GM21825 (cell line): ENCODE results near the gene SUMO3.
A peak's percentile ranks its signal among the peaks of the same experiment; 100 is the strongest.

ENCODE experiments used
- ATAC-seq: cut with Tn5 transposase; IDR thresholded peaks from one replicate; pipeline ENCODE4 v1.9.1; 2021; ENCODE audit warnings: mild to moderate bottlenecking, moderate library complexity; ENCODE audit not compliant: unreplicated experiment

Gene SUMO3

GRCh38 chr21:44831227-44831860 is 13.5 kb upstream of the SUMO3 start:
- ATAC-seq = no peak

DNA sequence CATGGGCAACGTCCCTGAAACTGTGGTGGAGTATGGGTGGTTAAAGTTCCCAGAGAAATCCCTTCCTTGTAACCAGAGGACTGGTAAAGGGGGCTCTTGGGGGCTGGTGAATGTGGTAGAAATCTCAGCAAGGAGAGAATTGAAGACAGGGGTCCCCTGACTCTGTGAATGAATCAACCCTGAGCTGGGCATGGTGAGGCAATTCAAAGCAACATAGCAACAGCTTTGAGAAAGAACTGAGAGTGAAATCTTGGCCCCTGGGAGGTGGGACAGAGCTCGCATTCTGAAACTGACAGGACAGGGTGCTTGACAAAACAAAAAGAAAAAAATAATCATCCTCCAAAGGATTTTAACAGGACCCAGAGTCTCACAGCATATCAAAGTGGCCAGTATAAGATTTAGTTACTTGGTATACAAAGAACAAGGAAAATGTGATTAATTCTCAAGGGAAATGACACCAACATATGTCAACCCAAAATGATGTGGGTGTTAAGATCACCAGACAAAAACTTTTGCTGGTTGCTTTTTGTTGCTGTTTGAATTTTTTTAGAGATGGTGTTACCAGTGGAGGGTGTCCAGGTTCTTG is 11.7 kb upstream of the SUMO3 start:
- no peak for ATAC-seq

- no peak for ATAC-seq
These were observed 10.6 kb upstream of the SUMO3 start for GRCh38 chr21:44828362-44829056.

- no peak for ATAC-seq
These were observed 5.4 kb upstream of the SUMO3 start for GRCh38 chr21:44823179-44823660.

GRCh38 chr21:44822484-44823178 is 4.8 kb upstream of the SUMO3 start:
- ATAC-seq = no peak

DNA sequence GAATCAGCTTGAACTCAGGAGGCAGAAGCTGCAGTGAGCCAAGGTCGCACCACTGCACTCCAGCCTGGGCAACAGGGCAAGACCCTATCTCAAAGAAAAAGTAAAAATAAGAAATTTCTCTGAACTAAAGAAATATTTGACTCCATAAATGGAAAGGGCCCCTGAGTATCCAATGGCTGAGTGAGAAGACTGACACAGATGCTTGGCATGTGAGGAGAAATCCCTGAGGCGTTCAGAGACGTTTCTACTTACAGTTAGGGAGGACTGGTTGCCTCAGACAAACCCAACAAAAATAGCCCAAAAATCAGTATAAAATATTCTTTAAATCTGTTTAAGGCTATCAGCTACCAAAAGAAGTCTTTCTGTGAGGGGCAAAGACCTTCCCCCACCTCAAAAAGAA is 3.0 kb upstream of the SUMO3 start:
- no peak for ATAC-seq

DNA sequence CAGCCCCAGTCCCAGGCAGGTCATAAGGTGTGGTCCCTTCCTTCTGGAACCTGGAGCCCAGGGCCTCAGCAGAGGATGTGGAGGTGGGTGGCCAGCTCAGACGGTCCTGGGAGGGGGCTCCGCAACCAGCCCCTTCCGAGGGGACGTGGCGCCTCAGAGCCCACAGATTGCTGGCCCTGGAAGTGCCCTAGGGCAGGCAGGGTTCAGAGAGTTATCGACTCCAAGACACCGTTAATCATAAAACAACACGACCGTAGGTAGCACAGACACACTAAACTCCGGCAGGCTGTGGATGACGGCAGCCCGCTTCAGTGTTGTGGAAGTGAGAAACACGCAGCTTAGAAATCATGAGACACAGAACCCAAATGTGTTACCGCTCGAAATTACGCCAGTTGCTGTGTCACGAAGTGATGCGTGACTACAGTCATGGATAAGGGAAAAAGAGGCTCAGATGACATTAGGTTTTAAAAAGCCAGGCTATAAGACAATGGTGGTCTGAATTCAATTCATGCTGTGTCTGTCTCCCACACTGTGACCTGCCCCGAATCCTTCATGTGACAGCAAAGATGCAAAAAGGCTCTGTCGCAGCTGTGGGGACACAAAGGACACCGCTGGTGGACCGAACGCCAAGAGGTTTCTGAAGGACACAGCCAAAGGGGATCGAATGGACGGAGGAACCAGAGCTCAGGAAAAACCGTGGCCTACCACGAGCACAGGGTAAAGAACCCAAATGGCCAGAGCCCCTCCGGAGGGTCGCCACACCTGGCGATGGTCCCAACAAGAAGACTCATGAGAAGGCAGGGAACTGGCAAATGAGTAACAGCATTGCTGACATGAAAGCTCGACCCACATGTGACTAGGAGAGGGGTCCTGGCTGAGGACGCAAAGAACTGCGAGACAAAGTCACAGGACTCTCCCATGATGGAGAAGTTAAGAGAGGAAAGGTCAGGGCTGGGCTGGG is 1.7 kb upstream of the SUMO3 start:
- ATAC-seq = no peak

GRCh38 chr21:44818640-44819011 is 764 bp upstream of the SUMO3 start:
- ATAC-seq = no peak

GRCh38 chr21:44817506-44817880 is 369 bp downstream of the SUMO3 start:
- peak; percentile 69 for ATAC-seq

- ATAC-seq = no peak
These were observed 929 bp downstream of the SUMO3 start for GRCh38 chr21:44816761-44817505.

- ATAC-seq = no peak
These were observed 1.8 kb downstream of the SUMO3 start for GRCh38 chr21:44815852-44816628.

GRCh38 chr21:44815225-44815624 is 2.6 kb downstream of the SUMO3 start:
- ATAC-seq = no peak

GRCh38 chr21:44814498-44815023 is 3.3 kb downstream of the SUMO3 start:
- ATAC-seq = no peak

GRCh38 chr21:44813727-44814126 is 4.1 kb downstream of the SUMO3 start:
- no peak for ATAC-seq

GRCh38 chr21:44813149-44813548 is 4.7 kb downstream of the SUMO3 start:
- ATAC-seq = no peak

DNA sequence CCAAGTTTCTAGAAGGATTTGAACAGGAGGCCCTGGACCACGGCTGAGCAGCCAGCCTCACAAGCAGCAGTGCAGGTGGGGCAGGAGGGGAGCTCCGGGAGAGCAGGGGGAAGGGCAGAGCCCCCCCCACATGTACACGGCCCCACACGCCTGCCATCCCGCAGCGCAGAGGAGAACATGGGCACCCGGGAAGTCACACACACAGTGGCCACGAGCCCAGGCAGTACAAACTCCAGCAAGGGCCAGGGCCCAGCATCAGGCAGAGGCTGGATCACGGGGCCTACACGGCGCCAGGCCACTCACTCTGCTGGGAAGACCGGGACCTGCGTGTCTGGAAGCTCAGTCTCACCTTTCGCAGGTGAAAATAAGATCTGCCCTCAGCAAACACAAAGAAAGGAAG is 5.2 kb downstream of the SUMO3 start:
- ATAC-seq = no peak

DNA sequence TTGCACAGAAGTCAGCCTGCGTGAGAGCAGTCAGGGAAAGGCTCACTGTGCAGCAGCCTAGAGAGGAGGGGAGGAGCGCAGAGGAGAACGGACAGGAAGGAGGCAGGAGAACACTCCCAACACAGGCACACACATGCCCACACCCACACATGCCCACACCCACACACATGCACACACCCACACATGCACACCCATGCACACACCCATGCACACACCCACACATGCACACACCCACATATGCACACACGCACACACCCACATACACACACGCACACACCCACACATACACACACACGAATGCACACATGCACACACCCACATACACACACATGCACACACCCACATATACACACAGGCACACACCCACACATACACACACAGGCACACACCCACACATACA is 7.1 kb downstream of the SUMO3 start:
- no peak for ATAC-seq

GRCh38 chr21:44805859-44806258 is 12.0 kb downstream of the SUMO3 start:
- ATAC-seq = no peak

- ATAC-seq = no peak
These were observed 12.6 kb downstream of the SUMO3 start for GRCh38 chr21:44805226-44805625.
